DMS153 treated with DMSO at 0.1 percent for 48 hours (cell line): ENCODE data around the gene CCDC88B.
A peak's percentile ranks its signal among the peaks of the same experiment; 100 is the strongest.

ENCODE experiments used
- DNase-seq: peaks from one replicate; lab custom pipeline; 2025; ENCODE audit not compliant: unreplicated experiment; lab: John Stamatoyannopoulos, UW

Gene CCDC88B

DNA sequence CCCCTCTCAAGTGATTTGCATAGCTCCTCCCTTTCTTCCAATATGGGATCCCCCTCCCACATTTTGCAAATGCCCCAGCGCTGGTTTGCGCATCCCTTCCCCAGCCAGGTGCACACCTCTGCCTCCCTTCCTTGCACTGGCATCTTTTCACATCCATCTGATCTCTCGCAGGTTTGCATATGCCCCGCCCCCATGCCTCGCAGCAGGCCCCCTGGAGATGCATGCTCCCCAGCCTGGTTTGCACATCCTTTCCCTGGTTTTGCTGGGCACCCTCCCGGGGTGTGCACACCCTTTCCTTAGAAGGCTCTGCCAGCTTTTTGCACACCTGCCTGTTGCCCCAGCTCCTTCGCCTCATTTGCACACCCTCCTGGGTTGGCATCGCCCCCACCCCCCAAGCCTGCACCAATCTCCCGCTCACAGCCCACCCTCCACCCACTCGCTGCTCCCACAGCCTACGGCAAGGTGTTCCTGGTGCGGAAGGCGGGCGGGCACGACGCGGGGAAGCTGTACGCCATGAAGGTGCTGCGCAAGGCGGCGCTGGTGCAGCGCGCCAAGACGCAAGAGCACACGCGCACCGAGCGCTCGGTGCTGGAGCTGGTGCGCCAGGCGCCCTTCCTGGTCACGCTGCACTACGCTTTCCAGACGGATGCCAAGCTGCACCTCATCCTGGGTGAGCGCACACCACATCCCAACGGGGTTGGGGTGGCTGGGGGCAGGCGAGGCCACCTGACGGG lies 19.9 kb downstream of the CCDC88B start:
- DNase-seq: no peak

DNA sequence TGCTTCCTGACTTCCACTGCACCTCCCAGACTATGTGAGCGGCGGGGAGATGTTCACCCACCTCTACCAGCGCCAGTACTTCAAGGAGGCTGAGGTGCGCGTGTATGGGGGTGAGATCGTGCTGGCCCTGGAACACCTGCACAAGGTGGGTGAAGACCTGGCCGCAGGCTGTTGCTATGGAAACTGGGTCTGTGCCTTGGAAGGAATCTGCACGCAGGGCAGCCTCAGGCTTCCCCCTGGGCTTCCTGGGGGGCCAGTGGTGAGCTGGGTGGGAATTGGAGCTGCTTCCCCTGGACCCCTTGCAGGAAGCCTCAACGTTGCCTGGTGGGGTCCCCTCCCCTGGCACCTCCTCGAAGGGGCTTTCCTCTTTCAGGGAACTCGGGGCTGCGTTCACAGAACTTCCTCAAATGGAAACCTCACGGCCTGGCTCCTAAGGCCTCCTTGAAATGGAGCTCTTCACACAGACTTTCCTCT lies 20.5 kb downstream of the CCDC88B start:
- DNase-seq: no peak

DNA sequence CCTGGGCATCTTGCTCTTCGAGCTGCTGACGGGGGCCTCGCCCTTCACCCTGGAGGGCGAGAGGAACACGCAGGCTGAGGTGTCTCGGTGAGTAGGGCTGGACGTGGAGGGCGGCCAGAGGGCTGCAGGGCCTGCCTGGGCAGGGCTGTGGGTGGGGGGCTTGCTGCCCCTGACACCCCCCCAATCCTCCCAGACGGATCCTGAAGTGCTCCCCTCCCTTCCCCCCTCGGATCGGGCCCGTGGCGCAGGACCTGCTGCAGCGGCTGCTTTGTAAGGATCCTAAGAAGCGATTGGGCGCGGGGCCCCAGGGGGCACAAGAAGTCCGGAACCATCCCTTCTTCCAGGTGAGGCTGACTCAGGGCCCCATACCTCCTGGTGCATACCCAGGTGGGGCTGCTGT lies 21.7 kb downstream of the CCDC88B start:
- DNase-seq: no peak

DNA sequence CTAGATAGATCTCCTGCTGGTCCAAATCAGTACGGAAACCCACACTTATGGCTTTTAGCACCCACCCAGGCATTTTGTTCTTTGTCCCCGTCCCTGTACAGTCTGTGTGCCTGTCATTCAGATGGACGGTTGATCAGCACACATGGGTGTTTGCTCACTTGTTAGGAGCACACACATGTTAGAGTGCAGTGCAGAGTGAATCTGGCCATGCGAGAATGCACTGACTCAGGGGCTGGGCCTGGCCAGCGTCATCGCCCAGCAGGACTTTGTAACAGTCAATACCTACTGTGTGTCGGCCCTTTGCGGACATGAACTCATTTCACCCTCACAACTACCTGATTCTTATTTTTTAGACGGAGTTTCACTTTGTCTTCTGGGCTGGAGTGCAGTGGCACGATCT lies 22.3 kb downstream of the CCDC88B start:
- no peak for DNase-seq

DNA sequence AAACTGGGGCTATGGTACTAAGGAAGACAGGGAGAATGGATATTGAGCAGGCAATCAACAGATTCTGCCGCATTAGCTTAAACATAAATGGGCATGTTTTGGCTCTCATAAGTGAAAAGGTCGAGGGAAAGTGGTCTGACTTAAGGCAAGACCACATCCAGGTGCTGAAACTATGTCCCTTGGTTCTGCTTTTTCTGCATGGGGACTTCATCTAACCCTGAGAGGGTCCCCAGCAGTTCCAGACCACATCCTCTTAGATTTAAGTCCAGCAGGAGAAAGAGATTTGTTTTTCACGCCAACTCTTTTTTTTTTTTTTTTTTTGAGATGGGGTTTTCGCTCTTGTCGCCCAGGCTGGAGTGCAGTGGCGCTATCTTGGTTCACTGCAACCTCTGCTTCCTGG lies 24.4 kb downstream of the CCDC88B start:
- no peak for DNase-seq

DNA sequence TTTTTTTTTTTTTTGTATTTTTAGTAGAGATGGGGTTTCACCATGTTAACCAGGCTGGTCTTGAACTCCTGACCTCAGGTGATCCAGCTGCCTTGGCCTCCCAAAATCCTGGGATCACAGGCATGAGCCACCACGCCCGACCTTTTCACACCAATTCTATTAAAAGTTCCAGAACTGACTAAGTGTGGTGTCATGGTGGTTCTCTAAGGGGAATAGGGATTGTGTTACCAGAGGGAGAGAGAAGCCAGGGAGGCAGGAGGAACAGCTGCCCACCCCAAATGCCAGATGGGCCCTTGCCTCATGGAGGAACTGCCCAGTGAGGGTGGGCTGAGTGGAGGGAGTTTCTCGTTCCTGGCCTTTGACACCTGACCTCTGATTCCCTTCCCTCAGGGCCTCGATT lies 24.9 kb downstream of the CCDC88B start:
- DNase-seq: no peak

DNA sequence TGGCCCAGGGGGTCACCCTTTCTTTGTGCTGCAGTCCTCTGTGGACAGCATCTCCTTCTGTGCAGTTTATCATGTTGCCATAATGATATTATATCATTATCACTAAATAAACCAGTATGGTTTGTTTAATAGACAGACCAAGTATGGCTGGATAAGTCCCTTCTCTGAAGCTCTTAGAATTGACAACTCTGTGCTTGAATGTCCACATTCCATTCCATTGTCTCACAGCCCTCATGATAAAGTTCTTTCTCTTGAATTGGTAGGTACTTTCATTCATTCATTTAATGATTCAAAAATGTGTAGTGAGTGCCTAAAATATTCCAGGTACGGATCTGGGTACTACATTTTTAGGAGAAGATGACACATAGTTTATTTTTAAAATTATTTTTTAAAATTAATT lies 26.7 kb downstream of the CCDC88B start:
- no peak for DNase-seq

DNA sequence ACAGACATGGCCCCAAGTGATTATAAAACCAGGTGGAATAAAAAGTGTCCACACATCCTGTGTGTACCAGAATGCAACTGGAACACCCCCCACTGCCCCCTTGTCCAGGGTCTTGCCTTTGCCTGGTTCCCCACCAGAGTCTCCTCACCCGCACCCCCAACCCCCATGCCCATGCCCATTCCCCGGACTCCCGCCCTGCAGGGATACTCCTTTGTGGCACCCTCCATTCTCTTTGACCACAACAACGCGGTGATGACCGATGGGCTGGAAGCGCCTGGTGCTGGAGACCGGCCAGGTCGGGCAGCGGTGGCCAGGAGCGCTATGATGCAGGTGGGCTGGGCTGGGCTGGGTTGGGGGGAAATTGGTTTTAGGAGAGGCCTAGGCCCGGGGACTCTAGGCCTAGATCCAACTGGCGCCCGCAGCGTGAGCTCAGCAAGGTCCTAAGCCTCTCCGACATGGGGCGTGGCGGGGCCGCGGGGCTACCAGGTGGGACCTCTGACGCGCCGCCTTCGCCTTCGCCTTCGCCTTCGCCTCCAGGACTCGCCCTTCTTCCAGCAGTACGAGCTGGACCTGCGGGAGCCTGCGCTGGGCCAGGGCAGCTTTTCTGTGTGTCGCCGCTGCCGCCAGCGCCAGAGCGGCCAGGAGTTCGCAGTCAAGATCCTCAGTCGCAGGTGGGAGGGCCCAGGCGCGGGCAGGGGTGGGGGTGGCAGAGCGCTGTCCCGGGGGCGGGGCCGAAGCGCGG lies 28.1 kb downstream of the CCDC88B start:
- DNase-seq: no peak

DNA sequence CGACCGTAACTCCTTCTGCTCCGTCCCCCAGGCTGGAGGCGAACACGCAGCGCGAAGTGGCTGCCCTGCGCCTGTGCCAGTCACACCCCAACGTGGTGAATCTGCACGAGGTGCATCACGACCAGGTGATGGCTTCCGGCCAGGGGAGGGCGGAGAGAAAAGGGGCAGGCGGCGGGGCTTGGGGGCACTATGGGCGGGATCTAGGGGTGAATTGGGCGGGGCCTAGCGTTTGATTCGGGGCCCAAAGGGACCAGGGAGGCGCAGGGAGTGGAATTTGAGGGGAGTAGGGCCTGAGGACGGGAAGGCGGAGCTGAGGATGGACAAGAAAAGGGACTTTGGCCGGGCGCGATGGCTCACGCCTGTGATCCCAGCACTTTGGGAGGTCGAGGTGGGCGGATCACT lies 28.7 kb downstream of the CCDC88B start:
- no peak for DNase-seq

DNA sequence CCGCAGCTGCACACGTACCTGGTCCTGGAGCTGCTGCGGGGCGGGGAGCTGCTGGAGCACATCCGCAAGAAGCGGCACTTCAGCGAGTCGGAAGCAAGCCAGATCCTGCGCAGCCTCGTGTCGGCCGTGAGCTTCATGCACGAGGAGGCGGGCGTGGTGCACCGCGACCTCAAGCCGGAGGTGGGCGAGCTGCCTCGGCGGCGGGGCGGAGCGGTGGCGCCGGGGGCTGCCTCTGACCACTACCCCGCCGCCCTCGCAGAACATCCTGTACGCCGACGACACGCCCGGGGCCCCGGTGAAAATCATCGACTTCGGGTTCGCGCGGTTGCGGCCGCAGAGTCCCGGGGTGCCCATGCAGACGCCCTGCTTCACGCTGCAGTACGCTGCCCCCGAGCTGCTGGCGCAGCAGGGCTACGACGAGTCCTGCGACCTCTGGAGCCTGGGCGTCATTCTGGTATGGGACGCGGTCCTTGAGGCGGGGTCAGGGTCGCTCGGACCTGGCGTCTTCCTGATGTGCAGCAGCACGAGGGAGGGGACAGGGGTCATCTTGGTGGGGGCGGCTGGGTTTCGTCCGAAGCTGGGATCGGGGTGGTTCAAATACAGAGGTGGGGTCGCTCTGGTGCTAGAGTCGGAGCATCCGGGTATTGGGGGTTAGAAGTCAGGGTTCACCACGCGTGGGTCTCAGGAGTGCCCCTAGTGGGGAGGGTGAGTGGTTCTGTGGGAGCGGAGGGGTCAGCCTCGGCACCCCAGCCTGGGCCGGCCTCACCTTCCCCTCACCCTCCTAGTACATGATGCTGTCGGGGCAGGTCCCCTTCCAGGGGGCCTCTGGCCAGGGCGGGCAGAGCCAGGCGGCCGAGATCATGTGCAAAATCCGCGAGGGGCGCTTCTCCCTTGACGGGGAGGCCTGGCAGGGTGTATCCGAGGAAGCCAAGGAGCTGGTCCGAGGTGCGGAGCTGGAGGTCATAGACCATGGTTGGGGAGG lies 29.7 kb downstream of the CCDC88B start:
- DNase-seq: no peak

DNA sequence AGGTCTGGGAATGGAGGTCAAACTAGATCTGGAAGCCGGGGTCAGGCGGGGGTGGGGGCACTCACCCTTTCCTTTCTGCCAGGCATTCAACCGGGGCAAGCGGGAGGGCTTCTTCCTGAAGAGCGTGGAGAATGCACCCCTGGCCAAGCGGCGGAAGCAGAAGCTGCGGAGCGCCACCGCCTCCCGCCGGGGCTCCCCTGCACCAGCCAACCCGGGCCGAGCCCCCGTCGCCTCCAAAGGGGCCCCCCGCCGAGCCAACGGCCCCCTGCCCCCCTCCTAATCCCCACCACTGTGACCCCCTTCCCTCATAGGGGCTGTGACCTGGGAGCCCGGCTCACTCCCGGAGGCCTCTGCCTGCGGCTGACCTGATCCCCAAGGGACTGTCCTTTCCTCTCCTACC lies 31.2 kb downstream of the CCDC88B start:
- DNase-seq: no peak

DNA sequence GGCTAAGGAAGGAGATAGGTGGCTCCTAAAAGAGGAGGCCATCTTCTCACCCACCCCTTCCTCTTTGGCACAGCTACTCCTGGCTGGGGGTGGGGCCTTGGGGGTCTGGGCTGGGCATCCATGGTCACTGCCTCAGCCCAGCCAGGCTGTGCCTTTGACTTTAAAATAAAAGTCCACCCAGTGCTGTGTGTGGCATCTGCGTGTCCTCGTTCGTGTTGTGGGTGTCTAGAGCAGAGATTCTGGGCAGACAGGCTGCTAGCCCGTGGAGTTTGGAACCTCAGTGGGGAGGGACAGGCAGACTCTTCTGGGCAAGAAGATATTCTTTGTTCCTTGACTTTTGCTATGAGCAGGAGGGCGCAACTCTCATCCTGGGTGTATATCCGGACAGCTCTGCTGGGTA lies 32.0 kb downstream of the CCDC88B start:
- DNase-seq: no peak

DNA sequence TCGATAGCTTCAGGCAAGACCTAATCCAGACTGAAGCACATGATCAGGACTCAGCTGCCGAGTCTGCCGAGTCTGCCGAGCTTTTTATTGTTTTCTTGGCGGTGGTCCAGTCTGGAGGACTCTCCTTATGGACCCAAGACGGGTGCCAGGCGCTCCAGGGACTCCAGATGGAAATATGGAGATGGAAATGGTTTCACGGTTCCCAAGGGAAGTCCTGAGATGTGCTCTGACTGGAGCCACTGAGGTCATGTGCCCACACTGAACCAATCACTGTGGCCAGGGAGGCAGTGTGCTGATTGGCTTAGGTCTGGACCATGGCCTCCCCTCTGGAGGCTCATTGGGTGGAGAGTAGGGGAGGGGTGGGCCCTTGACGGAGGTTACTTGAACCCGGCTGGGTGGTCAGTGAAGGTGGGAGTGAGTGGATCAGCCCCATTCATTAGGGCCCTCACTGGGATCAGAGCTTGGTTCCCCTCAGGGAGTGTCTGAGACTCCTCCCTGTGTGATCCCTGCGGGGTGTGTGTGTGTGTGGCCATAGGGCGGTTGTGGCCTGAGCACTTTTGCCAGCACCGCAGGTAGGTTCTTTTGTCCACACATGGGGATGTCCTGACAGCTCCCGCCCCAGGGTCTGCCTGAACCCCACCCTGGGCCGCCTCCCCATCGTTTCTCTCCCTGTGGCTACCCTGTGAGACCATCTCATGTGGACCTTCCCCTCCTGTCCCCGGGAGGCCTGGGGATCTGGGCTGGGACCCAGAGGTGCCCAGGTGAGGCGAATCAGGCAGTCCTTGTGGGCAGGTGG lies 33.0 kb downstream of the CCDC88B start:
- DNase-seq: peak; percentile 66

DNA sequence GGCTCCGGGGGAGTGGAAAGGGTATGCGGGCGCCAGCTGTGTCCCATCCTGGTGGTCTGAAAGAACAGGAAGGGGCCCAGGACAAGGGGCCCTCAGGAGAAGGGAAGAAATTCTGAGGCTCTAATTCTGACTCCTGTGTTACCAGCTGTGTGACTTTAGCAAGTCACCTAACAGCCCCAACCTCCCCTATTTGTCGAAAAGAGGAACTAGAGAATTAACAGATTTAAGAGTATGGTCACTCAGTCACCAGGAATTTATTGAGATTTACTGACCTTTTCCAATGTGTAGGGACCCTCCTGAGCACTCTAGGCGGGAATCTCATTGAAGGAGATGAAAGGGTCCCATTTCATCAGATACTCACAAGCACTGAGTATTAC lies 33.6 kb downstream of the CCDC88B start:
- DNase-seq: no peak

DNA sequence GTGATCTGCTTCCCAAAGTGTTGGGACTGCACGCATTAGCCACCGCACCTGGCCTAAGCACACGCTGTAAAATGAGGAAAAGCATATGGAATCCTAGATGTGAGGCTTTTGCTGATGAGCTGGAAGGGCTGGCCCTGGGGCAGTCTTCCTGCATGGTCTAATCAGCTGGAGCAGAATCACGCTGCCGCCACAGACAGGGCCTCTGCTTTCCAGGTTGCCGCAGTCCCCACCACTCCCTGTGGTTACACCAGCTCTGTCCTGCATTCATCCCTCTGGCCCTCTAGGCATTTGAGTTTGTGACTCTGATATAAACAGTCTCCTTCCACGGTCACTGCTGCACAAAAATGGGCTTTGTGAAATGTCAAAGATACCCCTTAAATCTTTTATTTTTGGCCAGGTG lies 36.1 kb downstream of the CCDC88B start:
- DNase-seq: no peak

DNA sequence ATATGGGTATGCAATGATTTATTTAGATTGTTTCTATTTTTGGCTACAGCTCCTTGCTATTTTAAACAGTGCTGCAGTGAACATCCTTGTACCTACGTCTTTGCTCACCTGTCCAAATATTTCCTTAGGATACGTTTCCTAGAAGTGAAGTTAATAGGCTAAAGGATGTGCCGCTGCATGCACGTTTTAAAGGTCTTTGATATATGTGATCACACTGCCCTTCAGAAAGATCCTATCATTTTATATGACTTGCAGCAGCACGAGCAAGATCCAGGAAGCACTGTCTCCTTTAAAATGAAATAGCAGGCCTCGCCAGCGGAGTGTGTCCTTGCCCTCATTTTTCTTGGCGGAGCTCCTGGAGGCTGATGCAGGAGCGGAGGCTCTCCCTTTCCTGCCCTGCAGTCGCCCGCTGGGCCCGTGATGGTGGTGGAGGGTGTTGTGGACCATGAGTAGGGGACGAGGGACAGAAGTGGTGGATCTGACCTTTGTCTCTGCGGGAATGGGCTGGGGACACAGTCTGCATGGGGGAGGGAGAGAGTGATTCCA lies 38.4 kb downstream of the CCDC88B start:
- DNase-seq: no peak

DNA sequence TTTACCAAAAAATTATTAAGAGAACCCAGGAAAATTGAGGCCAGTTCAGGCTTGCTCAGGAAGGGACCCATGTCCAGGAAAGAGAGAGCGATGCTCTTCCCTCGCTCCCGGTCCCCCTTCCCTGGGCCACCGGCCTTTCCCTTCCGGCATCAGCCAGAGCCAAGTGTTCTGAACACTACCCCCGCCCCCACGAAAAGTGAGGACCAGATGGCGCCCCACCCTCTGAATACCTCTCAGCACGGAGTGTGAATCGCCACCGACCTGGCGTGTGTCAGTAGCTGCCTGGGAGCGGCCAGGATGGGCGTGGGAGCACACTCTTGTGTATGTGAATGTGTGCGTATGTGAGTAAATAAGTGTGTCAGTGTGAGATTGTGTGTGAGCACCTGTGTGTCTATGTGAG lies 39.2 kb downstream of the CCDC88B start:
- DNase-seq: no peak

DNA sequence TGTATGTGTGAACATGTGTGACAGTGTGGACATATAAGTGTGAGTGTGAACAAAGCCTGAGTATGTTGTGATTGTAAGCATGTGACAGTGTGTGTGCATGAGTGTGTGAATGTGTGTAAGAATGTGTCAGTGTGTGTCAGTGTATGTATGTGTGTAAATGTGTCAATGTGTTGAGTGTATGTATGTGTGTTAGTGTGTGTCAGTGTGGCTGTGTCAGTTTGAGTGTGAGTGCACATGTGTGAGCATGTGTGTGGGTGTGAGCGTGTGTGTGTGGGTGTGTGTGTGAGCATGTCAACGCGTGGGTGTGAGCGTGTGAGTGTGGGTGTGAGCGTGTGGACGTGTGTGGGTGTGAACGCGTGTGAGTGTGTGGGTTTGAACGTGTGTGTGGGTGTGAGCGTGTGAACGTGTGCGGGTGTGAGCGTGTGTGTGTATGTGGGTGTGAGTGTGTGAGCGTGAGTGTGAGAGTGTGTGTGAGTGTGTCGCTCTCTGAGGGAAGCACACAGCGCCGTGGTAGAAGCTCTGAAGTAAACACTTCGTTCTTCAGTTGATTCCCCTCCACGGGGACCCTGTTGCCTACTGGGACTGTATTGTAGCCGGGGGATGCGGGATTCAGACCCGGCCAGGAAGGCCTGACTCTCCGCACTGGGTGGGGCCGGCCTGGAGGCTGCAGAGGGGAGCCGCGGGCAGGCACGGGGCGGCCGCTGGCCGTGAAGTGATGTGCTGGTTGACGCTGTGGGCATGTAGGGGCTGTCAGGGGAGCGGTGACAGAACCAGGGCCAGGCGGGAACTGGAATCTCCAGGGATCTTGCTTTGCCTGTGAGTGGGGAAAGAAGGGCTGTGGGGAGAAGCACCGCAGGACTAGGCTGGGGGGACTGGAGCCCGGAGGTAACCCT lies 40.1 kb downstream of the CCDC88B start:
- DNase-seq: no peak

DNA sequence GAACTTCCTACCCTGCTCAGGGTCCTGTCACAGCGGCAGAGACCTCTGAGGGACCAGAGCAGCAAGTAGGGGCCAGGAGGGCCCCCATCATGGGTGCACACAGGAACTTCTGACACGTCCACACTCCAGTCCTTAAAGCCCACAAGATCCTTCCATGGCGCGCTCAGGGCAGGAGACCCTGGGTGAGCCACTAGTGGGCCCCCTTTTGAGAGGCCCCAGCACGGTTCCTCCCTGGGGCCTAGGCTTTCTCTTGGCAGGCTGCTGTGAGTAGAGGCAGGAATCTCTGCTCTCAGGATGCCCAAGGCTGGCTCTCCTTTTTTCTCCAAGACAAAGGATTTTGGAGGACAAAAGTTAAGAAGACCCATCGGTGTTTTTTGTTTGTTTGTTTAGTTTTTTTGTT lies 41.3 kb downstream of the CCDC88B start:
- DNase-seq: no peak
